ENCODE data around the gene C9orf72.

DNA sequence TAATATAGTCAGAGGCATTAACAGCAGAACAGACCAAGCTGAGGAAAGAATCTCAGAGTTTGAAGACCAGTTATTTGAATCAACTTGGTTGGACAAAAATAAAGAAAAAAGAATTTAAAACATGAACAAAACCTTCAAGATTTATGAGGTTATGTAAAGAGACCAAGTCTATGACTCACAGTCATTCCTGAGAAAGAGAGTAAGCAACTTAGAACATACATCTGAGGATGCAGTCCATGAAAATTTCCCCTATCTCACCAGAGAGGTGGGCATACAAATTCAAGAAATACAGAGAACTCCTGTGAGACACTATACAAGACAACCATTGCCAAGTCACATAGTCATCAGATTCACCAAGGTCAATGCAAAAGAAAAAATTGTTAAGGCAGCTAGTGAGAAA is 17.4 kb upstream of the C9orf72 start:
- no peak for TF ChIP-seq POLR2A (IDR thresholded peaks at IDR 0.05)
- TF ChIP-seq, protein P1, sequence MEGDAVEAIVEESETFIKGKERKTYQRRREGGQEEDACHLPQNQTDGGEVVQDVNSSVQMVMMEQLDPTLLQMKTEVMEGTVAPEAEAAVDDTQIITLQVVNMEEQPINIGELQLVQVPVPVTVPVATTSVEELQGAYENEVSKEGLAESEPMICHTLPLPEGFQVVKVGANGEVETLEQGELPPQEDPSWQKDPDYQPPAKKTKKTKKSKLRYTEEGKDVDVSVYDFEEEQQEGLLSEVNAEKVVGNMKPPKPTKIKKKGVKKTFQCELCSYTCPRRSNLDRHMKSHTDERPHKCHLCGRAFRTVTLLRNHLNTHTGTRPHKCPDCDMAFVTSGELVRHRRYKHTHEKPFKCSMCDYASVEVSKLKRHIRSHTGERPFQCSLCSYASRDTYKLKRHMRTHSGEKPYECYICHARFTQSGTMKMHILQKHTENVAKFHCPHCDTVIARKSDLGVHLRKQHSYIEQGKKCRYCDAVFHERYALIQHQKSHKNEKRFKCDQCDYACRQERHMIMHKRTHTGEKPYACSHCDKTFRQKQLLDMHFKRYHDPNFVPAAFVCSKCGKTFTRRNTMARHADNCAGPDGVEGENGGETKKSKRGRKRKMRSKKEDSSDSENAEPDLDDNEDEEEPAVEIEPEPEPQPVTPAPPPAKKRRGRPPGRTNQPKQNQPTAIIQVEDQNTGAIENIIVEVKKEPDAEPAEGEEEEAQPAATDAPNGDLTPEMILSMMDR (IDR thresholded peaks at IDR 0.05), result no peak
- no peak for TF ChIP-seq POLR2AphosphoS5 (IDR thresholded peaks at IDR 0.05)
